ENCODE measurements around the gene ZNF775.
A peak's percentile ranks its signal among the peaks of the same experiment; 100 is the strongest.

GRCh38 chr7:150356265-150356897, 22.7 kb upstream of the ZNF775 start:
- TF ChIP-seq POLR2AphosphoS5 (IDR thresholded peaks at IDR 0.05; ENCODE audit: low read depth) (no peak), CTCF (IDR thresholded peaks at IDR 0.05; ENCODE audit: insufficient read depth, low read length) (peak; percentile 31), GABPA (IDR thresholded peaks at IDR 0.05; ENCODE audit: low read depth) (no peak), REST (IDR thresholded peaks at IDR 0.05; ENCODE audit: insufficient replicate concordance, low read depth) (no peak), SPI1 (IDR thresholded peaks at IDR 0.05; ENCODE audit: borderline replicate concordance, low read depth) (no peak)

Measured in HL-60 (cell line).